HCT116 (cell line): ENCODE measurements around the gene MYOG. TPM values are rescaled to one million over a fixed set of nuclear protein-coding genes. Genes with fewer than 3 reads are reported as not detected.

Source experiments
- ATAC-seq: fragments of 200-7000 bp; cut with Tn5 transposase; 2 replicates; pipeline ENCODE4 v1.9.1; 2020; ENCODE audit warnings: mild to moderate bottlenecking, moderate library complexity
- BruUV-seq: library from RNA; stranded (reverse); fragments of 400-500 nt; replicated peaks from 2 replicates; lab custom pipeline; 2021; lab: Mats Ljungman, UMichigan
- CTCF ChIA-PET: fragments of 300-600 bp; sonication (Branson Sonifier 250); formaldehyde crosslinking; loops from one replicate; lab custom pipeline; 2021; ENCODE audit warnings: antibody characterized with exemption; lab: Charles Lee
- POLR2A ChIA-PET: fragments of 300-600, 350-600 bp; sonication (Branson Sonifier 250); formaldehyde crosslinking; loops from one replicate; lab custom pipeline; 2021; ENCODE audit warnings: antibody characterized with exemption; lab: Charles Lee
- RAD21 ChIA-PET, 2 experiments: fragments of 300-600 bp; sonication (Branson Sonifier 250); formaldehyde crosslinking; loops; one replicate each; lab custom pipeline; 2023; ENCODE audit warnings: low total read pairs in 2 of 2; ENCODE audit not compliant: uncharacterized antibody in 2 of 2, unreplicated experiment in 2 of 2, low non-redundant PET in 1 of 2; lab: Charles Lee
- DNase-seq: peaks from one replicate; pipeline ENCODE4 v3.0.0-alpha.2; 2010; ENCODE audit warnings: low read depth, low spot score
- H2AFZ ChIP-seq: fragments of 200-600 bp; shearing (Covaris generic), sonication (generic); 2 replicates; pipeline ENCODE4 v1.6.1; 2017; ENCODE audit warnings: low read depth, mixed run types, mixed read lengths, antibody characterized with exemption, low read length; ENCODE audit not compliant: poor library complexity, severe bottlenecking
- H3K27ac ChIP-seq: 2 replicates; pipeline ENCODE4 v1.5.1; 2012; ENCODE audit warnings: low read depth, low read length
- H3K27me3 ChIP-seq: fragments of 200-600 bp; sonication (generic); 2 replicates; pipeline ENCODE4 v1.6.1; 2016; ENCODE audit warnings: mixed run types, low read length, mixed read lengths; ENCODE audit not compliant: insufficient read depth
- H3K36me3 ChIP-seq, 2 experiments: fragments of 200-500 bp in 1 of 2; fragments of 200-600 bp in 1 of 2; sonication (Bioruptor generic) in 1 of 2; sonication (generic) in 1 of 2; 2 replicates each; pipeline versions ENCODE4 v1.5.1 to v1.6.1; 2014 to 2016; ENCODE audit warnings: low read length in 2 of 2, inconsistent platforms in 1 of 2, mixed read lengths in 1 of 2, mixed run types in 1 of 2; ENCODE audit not compliant: insufficient read depth in 2 of 2, control insufficient read depth in 1 of 2
- H3K4me1 ChIP-seq, 2 experiments: fragments of 200-600 bp in 1 of 2; sonication (generic) in 1 of 2; 2 replicates each; pipeline versions ENCODE4 v1.5.1 to v1.6.1; 2012 to 2017; ENCODE audit warnings: low read length in 2 of 2, inconsistent platforms in 1 of 2, mild to moderate bottlenecking in 1 of 2, mixed read lengths in 1 of 2, mixed run types in 1 of 2, moderate library complexity in 1 of 2; ENCODE audit not compliant: insufficient read depth in 2 of 2, control insufficient read depth in 1 of 2
- H3K4me2 ChIP-seq: fragments of 200-600 bp; sonication (generic); 2 replicates; pipeline ENCODE4 v1.6.1; 2017; ENCODE audit warnings: mixed run types, low read length, mixed read lengths
- H3K4me3 ChIP-seq, 2 experiments: fragments of 200-600 bp in 1 of 2; sonication (generic) in 1 of 2; replicated peaks in 1 of 2; 2 replicates each; pipeline ENCODE4 v1.5.1; 2011 to 2016; ENCODE audit warnings: low read length in 2 of 2, control low read depth in 1 of 2, low read depth in 1 of 2, mild to moderate bottlenecking in 1 of 2, mixed read lengths in 1 of 2, mixed run types in 1 of 2
- H3K79me2 ChIP-seq: fragments of 200-600 bp; sonication (generic); 2 replicates; pipeline ENCODE4 v1.6.1; 2017; ENCODE audit warnings: mild to moderate bottlenecking, mixed run types, low read length, moderate library complexity, mixed read lengths; ENCODE audit not compliant: insufficient read depth
- H3K9ac ChIP-seq: fragments of 200-600 bp; sonication (generic); 2 replicates; pipeline ENCODE4 v1.6.1; 2016; ENCODE audit warnings: low read length, mixed read lengths
- H3K9me2 ChIP-seq: fragments of 200-600 bp; sonication (generic), shearing (Covaris generic); 2 replicates; pipeline ENCODE4 v1.6.1; 2017; ENCODE audit warnings: mixed run types, mild to moderate bottlenecking, moderate library complexity; ENCODE audit not compliant: insufficient read depth
- H3K9me3 ChIP-seq, 2 experiments: fragments of 200-500 bp in 1 of 2; fragments of 200-600 bp in 1 of 2; sonication (Bioruptor generic) in 1 of 2; sonication (generic) in 1 of 2; 2 replicates each; pipeline ENCODE4 v1.6.1; 2014 to 2017; ENCODE audit warnings: low read length in 2 of 2, mixed read lengths in 2 of 2, inconsistent platforms in 1 of 2, low read depth in 1 of 2, mild to moderate bottlenecking in 1 of 2, mixed run types in 1 of 2, moderate library complexity in 1 of 2; ENCODE audit not compliant: control insufficient read depth in 1 of 2, insufficient read depth in 1 of 2
- H4K20me1 ChIP-seq: fragments of 200-600 bp; sonication (generic), shearing (Covaris generic); 2 replicates; pipeline ENCODE4 v1.6.1; 2017; ENCODE audit warnings: mixed run types, mild to moderate bottlenecking, moderate library complexity; ENCODE audit not compliant: insufficient read depth
- CBX3 ChIP-seq: IDR thresholded peaks from 2 replicates; pipeline ENCODE4 v1.6.1; 2012; ENCODE audit warnings: low read depth
- CEBPB ChIP-seq: IDR thresholded peaks from 2 replicates; pipeline ENCODE4 v1.6.1; 2012; ENCODE audit warnings: low read depth
- MAX ChIP-seq: IDR thresholded peaks from 2 replicates; pipeline ENCODE4 v1.6.1; 2012
- POLR2A ChIP-seq: IDR thresholded peaks from 2 replicates; pipeline ENCODE4 v1.7.0; 2011; ENCODE audit warnings: borderline replicate concordance; ENCODE audit not compliant: insufficient read depth, insufficient read length; ENCODE audit errors: extremely low read depth
- REST ChIP-seq: IDR thresholded peaks from 2 replicates; pipeline ENCODE4 v1.6.1; 2012; ENCODE audit warnings: low read depth
- SRF ChIP-seq: IDR thresholded peaks from 2 replicates; pipeline ENCODE4 v1.6.1; 2012; ENCODE audit warnings: low read depth
- intact Hi-C: fragments of 100-400 bp; cut with micrococcal nuclease; formaldehyde crosslinking; loops from 2 replicates; pipeline ENCODE4 v1.10.0; 2022
- total RNA-seq: library from RNA; stranded (reverse); gene quantifications from one replicate; pipeline ENCODE4 v1.2.1, GENCODE V29; 2021; ENCODE audit not compliant: unreplicated experiment
- TF ChIP-seq, protein P1 (sequence below): IDR thresholded peaks from 2 replicates; pipeline ENCODE4 v1.6.1; 2011; ENCODE audit warnings: mild to moderate bottlenecking, low read length, moderate library complexity; ENCODE audit not compliant: insufficient replicate concordance; ENCODE audit errors: extremely low read depth

MYOG gene
- total RNA-seq, 1 experiment from 2014 or later: not detected

DNA sequence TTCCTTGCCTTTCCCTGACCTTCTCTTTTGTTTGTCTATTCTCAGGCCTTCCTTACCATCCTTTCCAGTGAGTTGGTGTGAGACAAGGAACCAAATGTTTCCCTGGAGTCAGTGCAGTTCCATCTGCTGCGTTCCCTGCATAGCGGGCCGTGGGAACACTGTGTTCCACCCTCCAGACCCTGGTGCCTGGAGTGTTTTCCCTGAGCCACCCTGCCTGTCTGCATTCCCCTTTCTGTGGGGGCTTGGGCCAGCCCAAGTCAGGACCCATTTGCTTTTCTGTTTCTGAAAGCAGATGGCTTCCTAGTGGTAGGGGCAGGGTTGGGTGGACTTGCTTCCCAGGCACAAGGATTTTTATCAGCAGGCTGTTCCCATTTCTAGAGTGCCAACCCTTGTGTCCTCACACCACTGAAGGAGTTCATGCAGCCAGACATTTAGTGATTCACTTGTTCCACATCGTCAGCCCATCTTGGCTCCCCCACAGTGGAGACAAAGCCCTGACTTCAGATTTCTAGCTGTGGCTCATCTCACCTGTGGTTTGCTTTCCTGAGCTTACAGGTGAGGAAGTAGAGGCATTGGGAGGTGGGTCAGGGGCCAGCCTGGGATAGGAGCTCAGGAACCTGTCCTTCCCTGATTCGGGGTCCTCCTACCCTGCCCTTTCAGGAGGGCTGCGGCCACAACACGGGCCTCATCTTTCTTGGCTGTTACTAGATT is 14.1 kb upstream of the MYOG start:
- Histone ChIP-seq H3K4me3 (no peak overlapping the region), H3K9me2 (no peaks in the 10 kb centered on the region), H3K27me3 (no peaks in the 10 kb centered on the region), H3K4me2 (no peak overlapping the region), H3K9me3 (peaks cover 5 to 7% of the 10 kb centered on the region in 2 experiments; a peak in 1 of 4 replicates), H3K79me2 (no peaks in the 10 kb centered on the region), H3K27ac (no peak overlapping the region), H3K36me3 (no peaks in the 10 kb centered on the region), H2AFZ (no peak overlapping the region), H3K4me1 (no peaks in the 10 kb centered on the region; a peak in 1 of 4 replicates), H4K20me1 (no peaks in the 10 kb centered on the region), H3K9ac (no peak overlapping the region)
- DNase-seq (no peak), ATAC-seq (no peak)
- no TSS peak for BruUV-seq
- ChIA-PET CTCF (interaction anchor here (1.0 to 1.2 kb wide), 2 partner anchors 16 to 18 kb away, joined by 3 to 5 read pairs; no protein-coding TSS in a partner anchor), RAD21 (no interaction called here), POLR2A (no interaction called here)
- intact Hi-C loops: no loop called here
- no peak for TF ChIP-seq POLR2A
- TF ChIP-seq CEBPB: no peak
- no peak for TF ChIP-seq REST
- no peak for TF ChIP-seq SRF
- TF ChIP-seq CBX3: no peak
- no peak for TF ChIP-seq MAX
- TF ChIP-seq, protein P1, sequence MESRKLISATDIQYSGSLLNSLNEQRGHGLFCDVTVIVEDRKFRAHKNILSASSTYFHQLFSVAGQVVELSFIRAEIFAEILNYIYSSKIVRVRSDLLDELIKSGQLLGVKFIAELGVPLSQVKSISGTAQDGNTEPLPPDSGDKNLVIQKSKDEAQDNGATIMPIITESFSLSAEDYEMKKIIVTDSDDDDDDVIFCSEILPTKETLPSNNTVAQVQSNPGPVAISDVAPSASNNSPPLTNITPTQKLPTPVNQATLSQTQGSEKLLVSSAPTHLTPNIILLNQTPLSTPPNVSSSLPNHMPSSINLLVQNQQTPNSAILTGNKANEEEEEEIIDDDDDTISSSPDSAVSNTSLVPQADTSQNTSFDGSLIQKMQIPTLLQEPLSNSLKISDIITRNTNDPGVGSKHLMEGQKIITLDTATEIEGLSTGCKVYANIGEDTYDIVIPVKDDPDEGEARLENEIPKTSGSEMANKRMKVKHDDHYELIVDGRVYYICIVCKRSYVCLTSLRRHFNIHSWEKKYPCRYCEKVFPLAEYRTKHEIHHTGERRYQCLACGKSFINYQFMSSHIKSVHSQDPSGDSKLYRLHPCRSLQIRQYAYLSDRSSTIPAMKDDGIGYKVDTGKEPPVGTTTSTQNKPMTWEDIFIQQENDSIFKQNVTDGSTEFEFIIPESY: no peak
